ENCODE data around the gene NPAP1. TPM values are rescaled to one million over a fixed set of nuclear protein-coding genes. Genes with fewer than 3 reads are reported as not detected.

NPAP1 gene
- total RNA-seq, 2 donors from 2014 or later, result not detected

DNA sequence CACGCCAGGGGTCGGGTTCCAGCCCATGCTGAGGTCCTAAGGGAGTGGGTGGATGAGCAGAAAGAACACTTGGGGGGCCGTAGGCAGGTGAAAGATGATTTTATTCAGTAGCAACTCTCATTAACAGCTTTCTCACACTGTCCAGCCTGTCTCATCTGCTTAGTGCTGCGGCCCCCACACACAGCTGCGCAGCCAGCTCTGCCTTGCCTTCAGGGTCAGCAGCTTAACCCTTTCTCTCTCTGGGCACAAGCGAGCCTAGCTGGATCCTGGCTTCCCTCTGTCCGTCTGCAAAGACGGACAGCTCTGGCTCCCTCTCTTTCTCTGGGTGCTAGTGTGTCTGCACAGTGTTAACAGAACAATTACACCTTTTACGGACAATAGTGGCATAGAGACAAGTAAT, 21.3 kb downstream of the NPAP1 start:
- Mint-ChIP-seq H3K9me3 (peaks cover 7% of the 10 kb centered on the region), H3K27me3 (no peaks in the 10 kb centered on the region), H3K4me1 (no peaks in the 10 kb centered on the region), H3K27ac (no peak overlapping the region), H3K4me3 (no peak overlapping the region), H3K36me3 (ENCODE audit: low read depth) (no peaks in the 10 kb centered on the region)
- no peak for ATAC-seq (replicated peaks)

DNA sequence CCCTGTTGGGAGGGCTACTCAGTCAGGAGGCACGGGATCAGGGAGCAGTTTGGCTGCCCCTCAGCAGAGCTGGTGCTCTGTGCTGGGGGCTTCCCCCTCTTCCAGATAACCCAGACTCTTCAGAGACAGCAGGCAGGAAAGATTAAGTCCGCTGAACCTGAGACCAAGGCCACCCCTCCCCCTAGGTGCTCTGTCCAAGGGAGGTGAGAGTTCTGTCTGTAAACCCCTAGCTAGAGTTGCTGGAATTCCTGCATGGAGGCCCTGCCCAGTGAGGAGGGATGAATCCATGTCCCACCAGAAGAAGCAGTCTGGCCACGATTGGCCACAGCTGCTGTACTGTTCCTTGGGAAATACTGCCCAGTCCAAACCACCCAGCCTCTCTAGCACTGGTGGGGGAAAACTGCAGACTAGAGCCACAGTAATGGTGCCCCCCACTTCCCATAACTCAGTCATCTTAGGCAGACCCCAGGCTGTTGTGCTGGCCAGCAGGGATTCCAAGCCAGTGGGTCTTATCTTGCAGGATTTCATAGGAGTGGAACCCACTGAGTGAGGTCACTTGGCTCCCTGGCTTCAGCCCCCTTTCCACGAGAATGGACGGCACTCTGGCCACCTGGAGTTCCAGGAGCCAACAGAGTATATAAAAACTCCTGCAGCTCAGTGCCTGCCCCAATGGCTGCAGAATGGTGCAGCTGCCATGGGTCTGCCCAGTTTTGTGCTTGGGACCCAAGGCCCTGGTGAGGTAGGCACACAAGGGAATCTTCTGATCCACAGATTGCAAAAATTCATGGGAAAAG, 42.9 kb downstream of the NPAP1 start:
- Mint-ChIP-seq H3K36me3 (ENCODE audit: low read depth) (no peaks in the 10 kb centered on the region), H3K27me3 (no peaks in the 10 kb centered on the region), H3K9me3 (peaks cover 22% of the 10 kb centered on the region), H3K27ac (no peak overlapping the region), H3K4me1 (no peaks in the 10 kb centered on the region), H3K4me3 (no peak overlapping the region)
- no peak for ATAC-seq (replicated peaks)

DNA sequence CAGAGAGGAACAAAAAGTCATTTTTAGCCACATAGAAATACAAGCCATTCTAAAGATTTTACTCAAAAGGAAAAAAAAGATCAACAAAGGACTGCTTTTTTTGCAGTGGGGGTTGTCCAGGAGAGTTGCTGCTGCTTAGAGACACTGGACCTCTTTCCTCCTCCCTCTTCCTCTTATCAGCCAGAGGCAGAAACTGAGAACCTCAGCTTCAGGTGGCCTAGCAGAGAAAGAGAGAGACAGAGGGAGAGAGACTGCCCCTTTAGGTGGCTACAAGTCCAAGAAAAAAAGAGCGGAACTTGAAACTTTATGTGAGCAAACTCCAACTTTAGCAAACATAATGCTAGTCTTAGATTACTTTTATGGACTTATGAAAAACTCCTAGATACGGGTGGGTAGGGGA, 54.2 kb downstream of the NPAP1 start:
- H3K27me3 Mint-ChIP-seq, result no peaks in the 10 kb centered on the region
- no peak overlapping the region for H3K27ac Mint-ChIP-seq
- peaks cover 9% of the 10 kb centered on the region for H3K9me3 Mint-ChIP-seq
- H3K4me3 Mint-ChIP-seq, result no peak overlapping the region
- ATAC-seq (replicated peaks), result no peak
- no peaks in the 10 kb centered on the region for H3K4me1 Mint-ChIP-seq
- no peaks in the 10 kb centered on the region for H3K36me3 Mint-ChIP-seq (ENCODE audit: low read depth)

Measured in activated T-helper 17 cell treated with anti-CD3 and anti-CD28 coated beads, Interleukin-2, amount 50 U/mL, for 72 hours (primary cell).